HG03066 (cell line): ENCODE results near the gene SGCE.

ENCODE experiments used
- ATAC-seq: cut with Tn5 transposase; IDR thresholded peaks from one replicate; pipeline ENCODE4 v1.9.1; 2021; ENCODE audit warnings: low read depth; ENCODE audit not compliant: unreplicated experiment

SGCE gene

DNA sequence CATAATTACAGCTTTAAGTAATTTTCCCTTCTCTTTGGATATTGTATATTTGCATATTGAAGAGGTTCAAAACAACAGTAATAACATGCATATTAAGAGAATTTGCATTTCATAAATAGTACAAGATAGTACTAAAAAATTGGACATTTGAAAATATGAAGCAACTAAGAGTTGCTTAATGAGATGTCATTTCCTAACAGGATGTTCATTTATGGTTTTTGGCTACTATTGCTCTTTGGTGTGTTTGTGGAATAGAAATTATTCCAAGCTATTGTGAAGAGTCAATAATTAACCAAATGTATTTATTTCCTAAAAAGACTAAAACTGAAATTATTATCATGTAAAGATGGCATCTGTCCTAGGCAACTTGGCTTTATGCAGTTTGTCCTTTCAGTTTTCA is 4.1 kb upstream of the SGCE start:
- no peak for ATAC-seq

DNA sequence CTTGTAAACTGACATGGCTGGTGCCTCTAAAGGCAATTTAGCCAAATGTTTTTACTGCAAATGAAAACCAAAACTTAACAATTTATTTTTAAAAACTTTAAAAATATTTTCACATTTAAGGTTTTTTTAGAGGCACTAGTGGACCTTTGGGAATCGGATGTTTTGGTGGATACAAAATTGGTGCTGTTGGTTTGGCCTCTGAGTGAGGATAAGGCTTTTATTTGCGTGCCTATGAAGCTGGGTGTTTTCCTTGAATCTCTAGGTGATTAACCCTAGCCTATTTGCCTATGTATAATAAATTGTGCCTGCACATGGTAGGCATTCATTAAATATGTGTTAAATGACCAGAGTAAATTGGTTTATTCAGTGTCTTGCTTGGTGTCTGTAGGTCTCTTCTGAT is 2.9 kb upstream of the SGCE start:
- no peak for ATAC-seq

DNA sequence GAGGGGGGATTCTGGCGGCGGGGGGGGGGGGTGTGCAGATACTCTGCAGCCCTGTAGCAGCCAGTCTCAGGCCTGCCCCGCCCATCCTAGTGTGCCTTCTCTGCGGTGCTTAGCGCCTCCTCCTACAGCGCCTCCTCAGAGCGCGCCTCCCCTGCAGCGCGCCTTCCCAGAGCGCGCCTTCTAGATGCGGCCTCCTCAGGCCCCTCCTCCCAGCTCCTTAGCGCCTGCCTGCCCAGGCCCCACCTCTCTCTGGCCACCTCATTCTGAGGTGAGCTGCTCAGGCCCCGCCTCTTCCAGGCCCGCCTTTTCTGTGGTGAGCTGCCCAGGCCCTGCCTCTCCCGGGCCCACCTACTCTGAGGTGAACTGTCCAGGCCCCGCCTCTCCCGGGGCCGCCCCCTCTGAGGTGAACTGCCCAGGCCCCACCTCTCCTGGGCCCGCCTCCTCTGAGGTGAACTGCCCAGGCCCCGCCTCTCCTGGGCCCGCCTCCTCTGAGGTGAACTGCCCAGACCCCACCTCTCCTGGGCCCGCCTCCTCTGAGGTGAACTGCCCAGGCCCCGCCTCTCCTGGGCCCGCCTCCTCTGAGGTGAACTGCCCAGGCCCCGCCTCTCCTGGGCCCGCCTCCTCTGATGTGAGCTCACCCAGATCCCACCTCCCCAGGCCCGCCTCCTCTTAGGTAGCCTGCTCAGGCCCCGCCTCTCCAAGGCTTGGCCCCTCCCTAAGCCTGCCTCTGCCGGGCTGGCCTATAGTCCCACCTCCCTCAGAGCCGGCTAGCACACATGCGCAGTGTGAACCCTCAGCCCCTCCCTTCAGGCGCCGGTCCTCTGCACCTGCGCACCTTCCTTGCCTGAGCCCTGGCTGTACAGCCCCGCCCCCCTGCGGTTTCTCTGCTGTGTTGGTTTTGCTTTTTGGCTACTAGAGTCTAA is 2.1 kb upstream of the SGCE start:
- ATAC-seq: peak; percentile 71

DNA sequence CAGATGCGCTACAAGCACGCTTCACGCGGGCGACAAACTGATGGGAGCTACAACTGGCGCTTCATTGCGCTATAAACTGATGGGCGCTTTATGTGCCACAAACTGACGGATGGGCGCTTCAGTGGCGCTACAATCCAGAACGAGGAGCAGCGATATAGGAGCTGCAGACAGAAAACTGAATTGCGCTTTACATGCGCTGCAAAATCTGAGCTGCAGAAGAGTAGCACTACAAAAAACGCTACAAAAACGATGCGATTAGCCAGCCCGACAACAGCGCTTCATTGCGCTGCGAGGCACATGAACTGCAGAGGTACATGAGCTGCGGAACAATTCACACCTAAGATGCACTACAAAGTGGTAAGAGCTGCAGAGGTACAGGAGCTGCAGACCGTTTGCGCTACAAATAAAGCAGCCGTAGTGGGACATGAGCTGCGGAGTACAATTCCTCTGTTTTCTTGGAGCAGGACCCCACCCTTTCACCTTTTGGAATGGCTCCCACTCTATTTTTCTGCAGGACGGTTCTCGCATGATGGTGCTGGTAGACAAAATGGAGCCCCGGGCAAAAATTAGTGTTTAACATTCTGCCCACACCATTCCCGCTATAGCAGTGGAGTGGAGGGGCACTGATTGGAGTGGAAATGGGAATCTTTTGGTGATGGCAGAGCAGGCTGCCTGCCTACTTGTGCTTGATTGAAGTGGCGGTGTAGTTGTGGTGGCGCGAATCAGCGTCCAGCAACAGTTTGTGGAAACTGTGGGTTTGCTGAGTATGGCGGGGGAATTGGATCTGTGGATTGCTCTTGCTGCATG is 1.2 kb upstream of the SGCE start:
- ATAC-seq: no peak

DNA sequence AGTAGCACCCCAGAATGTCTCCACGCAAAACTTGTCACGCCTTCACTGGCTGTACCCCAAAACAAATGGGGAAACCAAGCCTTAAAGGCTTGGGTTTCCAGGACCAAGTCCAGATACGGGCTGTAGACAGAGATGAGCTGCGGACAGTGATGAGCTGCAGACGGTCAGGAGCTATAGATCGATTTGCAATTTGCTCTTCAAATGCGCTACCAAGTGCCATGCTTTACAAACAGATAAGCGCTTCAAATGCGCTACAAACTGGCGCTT is 658 bp upstream of the SGCE start:
- ATAC-seq: no peak

DNA sequence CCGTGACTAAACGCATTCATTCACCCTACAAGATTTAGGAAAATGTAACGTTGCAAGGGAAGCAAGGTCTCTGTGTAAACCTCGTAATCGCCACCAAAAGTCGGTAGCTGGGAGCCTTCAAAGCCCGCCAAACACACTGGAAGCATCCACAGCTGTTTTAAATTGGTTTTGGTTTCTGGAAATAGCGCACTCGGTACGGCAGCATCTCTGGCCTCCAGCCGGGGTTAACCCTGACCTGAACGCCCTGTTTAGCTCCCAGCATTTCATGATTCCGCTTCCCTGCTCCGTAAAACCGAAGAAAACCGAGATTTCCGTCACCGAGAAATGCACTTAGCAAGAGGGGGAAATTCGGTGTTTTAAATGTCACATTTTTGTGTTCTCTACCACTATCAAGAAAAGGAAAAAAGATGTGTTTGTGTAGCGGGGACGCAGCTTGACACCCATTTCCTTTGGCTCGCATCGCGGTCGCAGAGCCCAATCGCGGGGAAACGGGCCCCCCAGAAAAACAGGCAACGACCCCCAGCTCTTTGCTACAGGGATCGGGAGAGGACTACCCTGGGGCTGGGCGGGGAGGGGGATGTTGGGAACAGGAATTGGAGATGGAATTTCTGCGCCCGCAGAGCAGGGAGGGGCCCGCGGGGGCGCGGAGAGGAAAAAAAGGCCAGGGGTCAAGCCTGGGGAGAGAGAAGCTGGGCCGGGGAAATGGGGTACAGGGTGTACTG is 646 bp downstream of the SGCE start:
- ATAC-seq: no peak

DNA sequence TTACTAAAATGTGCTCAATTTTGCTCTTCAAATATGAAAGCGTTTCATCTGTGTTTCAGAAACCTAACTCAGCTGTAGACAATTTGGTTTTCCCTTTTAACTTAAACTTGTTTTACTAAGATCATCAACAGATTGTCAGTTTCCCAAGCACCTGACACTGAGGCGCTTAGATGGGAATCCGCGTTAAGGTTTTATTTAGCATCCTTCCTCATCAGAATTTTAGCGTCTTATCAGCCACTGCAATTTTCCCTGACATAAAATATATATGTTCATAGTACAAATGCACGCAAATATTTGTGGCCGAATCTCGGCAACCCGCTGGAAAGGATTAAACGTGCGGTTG is 1.2 kb downstream of the SGCE start:
- no peak for ATAC-seq

DNA sequence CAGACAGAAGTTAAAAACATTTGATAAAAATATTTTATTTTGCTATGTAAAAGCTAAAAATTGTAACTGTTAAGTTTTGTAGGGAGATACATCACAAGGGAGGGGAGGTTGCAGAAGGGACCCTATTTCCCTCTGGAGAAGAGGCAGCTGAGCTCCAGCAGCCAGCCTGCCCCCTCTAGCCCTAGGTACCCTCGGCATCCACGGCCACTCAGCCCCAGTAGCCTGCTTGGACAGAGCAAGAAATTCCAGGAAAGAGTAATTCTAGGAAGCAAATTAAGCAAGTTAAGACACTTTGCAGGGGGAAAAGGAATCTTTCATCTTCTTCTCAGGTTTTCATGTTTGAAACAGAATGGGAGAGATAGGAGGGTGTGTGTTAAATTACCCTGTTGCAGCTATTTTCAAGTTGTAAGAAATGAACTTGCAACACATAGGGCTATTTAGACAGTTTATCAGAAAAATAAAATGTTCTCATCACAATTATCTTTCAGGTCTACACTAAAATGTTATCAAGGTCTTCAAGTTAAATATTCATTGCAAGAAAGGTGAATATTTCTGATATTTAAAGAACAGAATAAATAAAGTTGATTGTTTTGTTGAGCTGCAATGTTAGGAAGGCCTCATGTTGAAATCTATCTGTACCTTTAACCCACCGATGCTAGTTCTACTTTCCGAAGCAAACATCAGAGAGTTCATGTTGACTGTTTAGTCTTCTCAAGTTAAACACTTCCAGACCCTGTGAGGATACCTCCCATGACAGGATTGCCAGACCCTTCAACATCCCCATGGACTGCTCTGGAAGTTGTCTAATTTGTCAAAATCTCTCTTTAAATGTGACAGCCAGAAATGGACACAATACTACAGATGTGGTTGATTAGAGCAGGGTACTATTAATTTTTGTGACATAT is 5.5 kb downstream of the SGCE start:
- no peak for ATAC-seq

DNA sequence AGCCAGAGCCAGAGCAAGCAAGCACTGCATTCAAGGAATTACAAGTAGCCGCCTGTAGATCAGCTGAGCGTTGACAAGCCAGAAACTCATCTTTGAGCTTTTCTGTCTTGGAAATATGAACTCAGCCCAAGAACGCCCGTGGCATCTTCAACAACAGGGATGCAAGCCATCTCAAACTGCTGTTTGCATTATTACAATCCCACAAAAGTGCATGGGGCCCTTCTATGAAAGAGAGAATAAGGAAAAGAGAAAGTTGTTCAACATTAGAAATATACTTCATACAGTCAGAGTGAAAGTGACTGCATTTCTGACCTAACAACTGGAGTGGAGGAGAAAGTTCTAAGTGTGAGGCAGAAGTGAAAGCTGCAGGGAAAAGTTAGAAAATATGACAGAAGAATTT is 6.5 kb downstream of the SGCE start:
- ATAC-seq: peak; percentile 84

DNA sequence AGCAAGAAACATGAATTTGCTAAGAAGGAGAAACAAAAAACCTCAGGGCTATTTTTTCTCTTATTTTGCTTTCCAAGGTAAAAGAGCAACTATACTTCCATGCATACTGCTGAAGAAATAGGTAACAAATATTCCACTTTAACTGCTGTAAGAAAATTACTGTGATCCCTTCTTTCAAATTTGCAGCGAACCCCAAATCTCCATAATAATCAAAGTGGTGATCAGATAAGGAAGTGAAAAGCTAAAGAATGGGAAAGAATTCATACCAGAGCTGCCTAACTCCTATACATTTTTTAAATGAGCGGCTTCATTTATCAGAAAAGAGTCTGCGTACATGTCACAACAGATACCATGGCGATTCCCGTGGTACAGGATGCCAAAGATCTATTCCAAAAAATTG is 7.2 kb downstream of the SGCE start:
- no peak for ATAC-seq

DNA sequence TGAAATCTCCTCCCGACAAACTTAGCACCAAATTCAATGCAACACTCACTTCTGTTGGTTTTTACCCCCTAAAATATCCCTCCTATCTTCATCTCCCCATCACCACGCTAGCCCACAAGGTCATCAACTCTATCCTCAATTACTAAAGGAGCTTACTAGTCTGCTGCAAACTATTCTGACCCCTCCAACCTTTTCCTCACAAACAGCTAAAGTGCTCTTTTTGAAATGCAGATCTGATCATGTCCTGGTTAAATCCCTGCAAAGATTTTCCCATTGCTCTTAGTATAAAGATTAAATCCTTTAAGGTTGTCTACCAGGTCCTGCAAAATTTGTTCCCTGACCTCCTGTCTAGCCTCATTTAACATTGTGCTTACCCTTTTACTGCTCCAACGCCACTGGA is 8.6 kb downstream of the SGCE start:
- no peak for ATAC-seq

DNA sequence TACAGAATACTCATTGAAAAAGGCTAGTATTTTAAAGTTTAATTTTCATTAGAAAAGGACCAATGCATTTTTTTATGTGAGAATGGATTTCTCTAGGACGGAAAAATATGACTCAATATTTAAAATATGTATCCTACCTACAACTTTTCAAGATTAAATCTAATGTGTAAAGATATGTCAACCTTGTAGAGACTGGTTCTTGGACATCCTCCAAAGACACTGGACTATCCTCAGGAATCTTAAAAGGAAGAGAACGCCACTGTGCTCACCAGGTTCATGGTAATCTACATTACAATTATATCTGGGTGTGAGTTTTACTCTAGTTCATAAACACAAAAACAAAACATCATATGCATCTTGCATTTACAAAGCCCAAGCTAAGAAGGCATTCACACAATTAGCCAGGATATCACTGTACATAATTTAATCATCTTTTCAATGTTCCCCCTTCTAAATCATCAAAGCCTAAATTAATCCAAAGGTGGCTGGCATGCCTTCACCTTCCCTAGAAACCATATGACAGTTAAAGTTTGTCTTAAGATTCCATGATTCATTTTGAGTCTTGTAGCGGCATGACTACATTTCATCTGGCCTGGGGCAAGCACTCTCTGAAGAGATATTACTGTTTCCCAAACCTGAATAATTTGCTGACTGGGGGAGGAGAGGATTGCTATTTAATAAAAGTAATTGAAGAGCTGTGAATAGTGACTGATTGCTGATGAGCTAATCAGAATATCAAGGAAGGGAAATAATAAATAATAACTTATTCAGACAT is 12.0 kb downstream of the SGCE start:
- no peak for ATAC-seq

DNA sequence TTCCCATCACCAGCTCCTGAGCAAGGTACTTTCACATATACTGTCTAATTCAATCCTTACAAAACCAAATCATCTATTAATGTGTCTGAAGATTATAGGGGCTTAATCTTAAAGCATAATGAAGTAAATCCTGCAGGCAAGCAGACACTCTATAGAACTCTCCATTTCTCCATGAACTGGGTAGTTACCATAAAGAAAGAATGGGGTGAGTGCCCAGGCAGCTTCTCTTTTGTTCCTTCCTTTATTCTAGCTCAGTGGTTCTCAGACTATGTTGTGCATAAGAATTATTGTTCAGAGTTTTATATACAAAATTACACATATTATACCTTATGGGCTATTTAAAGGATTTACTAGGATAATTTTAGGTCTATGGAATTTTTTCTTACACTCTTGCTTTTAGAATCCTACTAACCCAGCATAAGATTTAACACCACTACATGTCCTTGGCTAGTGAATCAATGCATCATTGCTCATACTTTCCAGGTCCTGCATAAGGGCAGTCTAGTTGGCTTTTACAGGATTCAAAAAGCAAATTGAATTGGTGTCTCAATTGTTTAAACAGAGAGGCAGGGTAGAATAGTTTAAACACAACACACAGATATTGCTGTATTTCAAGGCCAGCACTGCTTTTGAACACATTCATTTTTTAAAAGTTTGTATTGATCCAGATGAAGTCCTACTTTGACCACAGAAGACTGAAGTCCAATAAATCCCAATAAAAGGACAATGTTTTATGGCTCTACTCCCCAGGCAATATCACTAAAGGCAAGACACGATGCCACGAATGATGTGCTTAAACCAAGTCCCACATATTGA is 12.9 kb downstream of the SGCE start:
- ATAC-seq: no peak

DNA sequence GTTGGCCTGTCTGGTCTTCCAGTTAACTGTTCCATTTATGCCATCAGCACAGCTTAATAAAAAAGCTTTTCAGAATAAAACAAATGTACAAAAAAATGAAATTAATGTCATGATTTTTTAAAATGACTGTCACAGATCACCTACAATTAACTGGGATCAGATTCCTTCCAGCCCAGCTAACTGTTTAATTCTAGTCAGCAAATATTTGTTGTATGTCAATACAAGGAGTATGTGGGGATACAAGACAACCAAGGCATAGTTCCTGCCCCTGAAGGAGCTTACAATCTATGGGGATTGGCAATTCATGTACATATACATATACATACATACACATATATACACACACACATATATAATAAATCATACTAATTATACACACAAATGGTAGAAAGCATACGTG is 16.5 kb downstream of the SGCE start:
- ATAC-seq: no peak

DNA sequence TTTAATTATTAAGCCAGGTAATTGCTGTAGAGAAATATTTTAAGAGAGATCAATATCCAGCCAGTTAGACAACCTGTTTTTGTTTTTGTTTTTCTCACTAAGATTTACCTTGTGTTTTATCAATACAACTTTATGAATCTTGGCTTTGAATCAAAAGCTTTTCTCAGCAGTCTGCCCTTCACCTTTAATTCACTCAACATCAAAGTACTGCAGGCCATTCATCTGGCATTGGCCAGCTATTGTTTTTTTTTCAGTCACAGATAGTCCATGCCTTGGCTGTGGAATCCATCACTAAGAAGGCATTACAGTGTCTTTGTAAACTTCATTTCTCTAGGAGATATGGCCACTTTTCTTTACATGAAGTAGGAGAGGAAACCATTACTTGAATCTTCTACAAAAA is 20.2 kb downstream of the SGCE start:
- no peak for ATAC-seq

DNA sequence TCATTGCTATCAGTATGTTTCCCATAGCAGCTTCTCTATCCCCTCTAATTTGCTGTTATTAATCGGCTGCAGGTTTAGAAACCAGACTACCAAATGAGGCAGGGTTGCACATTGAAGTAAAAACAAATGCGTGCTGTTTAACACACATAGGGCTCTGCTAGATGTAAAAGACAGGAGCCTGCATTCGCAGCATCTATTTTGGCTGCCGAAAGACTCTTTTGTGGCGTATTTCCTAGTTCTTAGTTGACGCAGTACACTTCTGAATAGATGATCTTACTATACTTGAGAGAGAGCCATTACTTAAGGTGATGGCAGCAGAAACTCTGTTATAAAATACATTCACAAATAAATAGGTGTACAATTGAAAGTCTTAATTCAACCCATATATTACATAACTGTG is 21.4 kb downstream of the SGCE start:
- no peak for ATAC-seq

DNA sequence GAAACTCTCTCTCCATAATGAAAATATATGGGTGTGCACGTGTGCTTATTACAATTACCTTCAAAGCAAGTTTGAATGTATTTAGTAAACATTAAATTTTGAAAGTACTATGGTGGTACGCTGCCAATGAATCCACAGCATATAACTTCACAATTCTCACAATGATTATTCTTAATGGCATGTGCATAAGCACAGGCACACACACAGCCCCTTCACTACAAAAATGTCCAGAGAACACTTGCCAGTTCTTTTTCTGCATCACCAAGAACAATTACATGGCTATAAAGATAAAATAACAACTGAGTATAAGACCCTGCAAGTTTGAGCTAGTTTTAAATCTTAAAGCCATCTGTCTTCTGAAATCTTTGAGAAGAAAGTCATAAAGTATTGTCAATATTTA is 22.2 kb downstream of the SGCE start:
- ATAC-seq: no peak

DNA sequence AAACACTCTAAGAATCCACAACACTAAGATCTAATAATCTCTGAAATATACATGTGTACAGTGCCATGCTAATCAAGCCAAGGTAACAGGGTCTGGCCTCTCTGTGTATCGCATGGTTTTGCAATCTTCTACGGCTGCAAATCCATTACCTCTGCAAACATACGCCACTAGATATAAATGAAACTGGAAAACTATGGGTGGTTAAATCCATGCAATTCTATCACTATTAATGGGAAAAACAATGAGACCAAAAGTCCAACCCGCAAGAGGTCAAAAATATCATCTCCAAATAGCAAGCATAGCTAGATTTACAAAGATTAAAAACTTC is 23.0 kb downstream of the SGCE start:
- no peak for ATAC-seq

DNA sequence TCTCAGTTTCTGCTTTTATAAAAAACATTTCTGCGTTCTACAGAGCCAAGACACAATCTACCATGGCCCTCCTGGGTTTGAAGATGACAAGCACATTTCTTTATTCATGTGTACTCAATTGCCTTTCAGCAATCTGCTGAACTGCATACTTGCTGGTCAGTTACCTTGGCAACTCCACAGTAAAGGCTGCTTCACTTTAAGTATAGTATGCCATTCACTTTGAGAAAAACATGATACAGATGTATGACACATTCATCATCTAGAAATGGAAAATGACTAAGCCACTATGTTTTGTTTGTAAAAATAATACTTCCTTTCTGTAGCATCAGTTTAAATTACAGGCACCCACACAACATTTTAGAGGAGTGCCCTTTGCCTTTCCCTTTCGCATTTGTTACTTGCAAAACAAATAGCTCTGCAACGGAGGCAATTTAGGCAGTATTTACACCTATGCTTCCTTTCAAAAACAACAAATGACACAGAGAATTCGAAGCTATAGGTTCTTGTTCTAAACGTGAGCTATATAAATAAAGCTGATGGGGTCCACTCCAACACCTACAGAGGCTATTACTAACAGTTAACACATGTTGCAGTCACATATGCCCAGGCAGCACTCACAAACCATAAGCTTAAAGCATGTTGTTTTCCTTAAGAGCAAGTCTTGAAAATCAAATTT is 23.5 kb downstream of the SGCE start:
- no peak for ATAC-seq
